ENCODE data around the gene TXK. TPM values are rescaled to one million over a fixed set of nuclear protein-coding genes. Genes with fewer than 3 reads are reported as not detected.

Gene TXK
- total and polyA plus RNA-seq, 2 of the 13 experiments (the other 11 are each of a cell fraction or from before 2014, with no cell fraction given), result not detected

DNA sequence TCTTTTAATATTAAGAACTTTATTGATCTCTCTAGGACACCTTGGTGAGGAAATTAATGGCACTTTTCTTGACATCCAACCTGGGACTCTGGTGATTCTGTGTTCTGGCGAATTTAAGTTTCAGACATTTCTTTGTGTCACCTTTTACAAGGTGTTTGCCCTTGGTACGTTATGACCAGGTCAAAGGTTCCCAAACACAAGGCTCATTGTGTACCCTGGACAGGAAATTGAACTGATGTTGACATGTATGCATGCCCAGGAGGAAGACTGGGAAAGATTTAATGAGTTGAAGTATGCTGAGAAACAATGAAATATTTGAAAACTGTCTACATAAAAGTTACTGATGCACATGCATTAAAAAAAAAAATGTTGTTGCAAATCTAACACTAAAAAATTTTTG is 95.4 kb downstream of the TXK start (continued):
- TF ChIP-seq SNAPC4 (CRISPR knock-in tag; IDR thresholded peaks at IDR 0.05), result 0 out of 2 replicates have a peak, but pooled peaks have one; percentile 27
- peak; percentile 67; the same call in 1 of the 2 replicates for TF ChIP-seq SOX5 (CRISPR knock-in tag; IDR thresholded peaks at IDR 0.05; ENCODE audit: borderline replicate concordance)
- TF ChIP-seq NCOR1 (IDR thresholded peaks at IDR 0.05; ENCODE audit: borderline replicate concordance, low read length), result peak; percentile 56; the same call in 1 of the 2 replicates
- TF ChIP-seq NFIC (IDR thresholded peaks at IDR 0.05; ENCODE audit: low read length), result peak; percentile 32; the same call in 1 of the 2 replicates
- TF ChIP-seq ERF (CRISPR knock-in tag; IDR thresholded peaks at IDR 0.05), result no peak
- no peak for TF ChIP-seq MAZ (IDR thresholded peaks at IDR 0.05; ENCODE audit: borderline replicate concordance, low read depth, low read length)
- no peak for TF ChIP-seq MAZ (CRISPR knock-in tag; IDR thresholded peaks at IDR 0.05; ENCODE audit: low read depth)
- peak; percentile 34 for TF ChIP-seq ASH2L (IDR thresholded peaks at IDR 0.05; ENCODE audit: insufficient read length, low read depth, low read length)
- no peak for TF ChIP-seq ELK4 (CRISPR knock-in tag; IDR thresholded peaks at IDR 0.05; ENCODE audit: borderline replicate concordance)
- TF ChIP-seq SALL1 (CRISPR knock-in tag; IDR thresholded peaks at IDR 0.05), result peak; percentile 74; the same call in 1 of the 2 replicates
- TF ChIP-seq ZNF496 (CRISPR knock-in tag; IDR thresholded peaks at IDR 0.05; ENCODE audit: insufficient replicate concordance), result no peak
- TF ChIP-seq NR2F2 (IDR thresholded peaks at IDR 0.05; ENCODE audit: borderline replicate concordance, low read depth), result peak; percentile 18; the same call in 1 of the 2 replicates
- peak; percentile 51 for TF ChIP-seq ELF1 (CRISPR knock-in tag; IDR thresholded peaks at IDR 0.05)
- TF ChIP-seq RARA (CRISPR knock-in tag; IDR thresholded peaks at IDR 0.05), result peak; percentile 67
- TF ChIP-seq NCOA2 (CRISPR knock-in tag; IDR thresholded peaks at IDR 0.05), result 0 out of 2 replicates have a peak, but pooled peaks have one; percentile 20
- TF ChIP-seq GABPA (IDR thresholded peaks at IDR 0.05; ENCODE audit: low read depth, low read length), result no peak
- TF ChIP-seq GABPA (CRISPR knock-in tag; IDR thresholded peaks at IDR 0.05; ENCODE audit: low read depth), result peak; percentile 54
- TF ChIP-seq, protein P1, sequence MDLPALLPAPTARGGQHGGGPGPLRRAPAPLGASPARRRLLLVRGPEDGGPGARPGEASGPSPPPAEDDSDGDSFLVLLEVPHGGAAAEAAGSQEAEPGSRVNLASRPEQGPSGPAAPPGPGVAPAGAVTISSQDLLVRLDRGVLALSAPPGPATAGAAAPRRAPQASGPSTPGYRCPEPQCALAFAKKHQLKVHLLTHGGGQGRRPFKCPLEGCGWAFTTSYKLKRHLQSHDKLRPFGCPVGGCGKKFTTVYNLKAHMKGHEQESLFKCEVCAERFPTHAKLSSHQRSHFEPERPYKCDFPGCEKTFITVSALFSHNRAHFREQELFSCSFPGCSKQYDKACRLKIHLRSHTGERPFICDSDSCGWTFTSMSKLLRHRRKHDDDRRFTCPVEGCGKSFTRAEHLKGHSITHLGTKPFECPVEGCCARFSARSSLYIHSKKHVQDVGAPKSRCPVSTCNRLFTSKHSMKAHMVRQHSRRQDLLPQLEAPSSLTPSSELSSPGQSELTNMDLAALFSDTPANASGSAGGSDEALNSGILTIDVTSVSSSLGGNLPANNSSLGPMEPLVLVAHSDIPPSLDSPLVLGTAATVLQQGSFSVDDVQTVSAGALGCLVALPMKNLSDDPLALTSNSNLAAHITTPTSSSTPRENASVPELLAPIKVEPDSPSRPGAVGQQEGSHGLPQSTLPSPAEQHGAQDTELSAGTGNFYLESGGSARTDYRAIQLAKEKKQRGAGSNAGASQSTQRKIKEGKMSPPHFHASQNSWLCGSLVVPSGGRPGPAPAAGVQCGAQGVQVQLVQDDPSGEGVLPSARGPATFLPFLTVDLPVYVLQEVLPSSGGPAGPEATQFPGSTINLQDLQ (CRISPR knock-in tag; IDR thresholded peaks at IDR 0.05), result no peak
- TF ChIP-seq LCORL (IDR thresholded peaks at IDR 0.05), result no peak
- peak; percentile 31; the same call in 1 of the 2 replicates for TF ChIP-seq LCORL (CRISPR knock-in tag; IDR thresholded peaks at IDR 0.05)
- TF ChIP-seq EHMT2 (IDR thresholded peaks at IDR 0.05; ENCODE audit: borderline replicate concordance, low read depth, low read length), result 0 out of 2 replicates have a peak, but pooled peaks have one; percentile 35
- TF ChIP-seq SP2 (CRISPR knock-in tag; IDR thresholded peaks at IDR 0.05), result no peak
- TF ChIP-seq MED1 (CRISPR knock-in tag; IDR thresholded peaks at IDR 0.05), result peak; percentile 43; the same call in 1 of the 2 replicates
- TF ChIP-seq CREM (IDR thresholded peaks at IDR 0.05), result peak; percentile 23; the same call in 1 of the 2 replicates
- TF ChIP-seq CREM (CRISPR knock-in tag; IDR thresholded peaks at IDR 0.05), result no peak

All from HepG2 (cell line).